Sigmoid colon (tissue), 7 donors: ENCODE data around the gene MROH2A. TPM values are rescaled to one million over a fixed set of nuclear protein-coding genes. Genes with fewer than 3 reads are reported as not detected.

ENCODE experiments used
- DNase-seq: peaks from one replicate; pipeline ENCODE4 v3.0.0-alpha.2; 2019
- H3K27ac ChIP-seq, 4 donors: fragments of 200-600 bp; sonication (generic); one replicate each; pipeline ENCODE4 v1.5.1; 2016 to 2019; ENCODE audit warnings: mild to moderate bottlenecking in 1 of 4
- H3K27me3 ChIP-seq, 3 donors: fragments of 200-600 bp; sonication (generic); one replicate each; pipeline ENCODE4 v1.5.1; 2019; ENCODE audit warnings: mild to moderate bottlenecking in 1 of 3
- H3K36me3 ChIP-seq, 4 donors: fragments of 200-600 bp; sonication (generic); one replicate each; pipeline ENCODE4 v1.5.1; 2016 to 2019
- H3K4me1 ChIP-seq, 4 donors: fragments of 200-600 bp; sonication (generic); one replicate each; pipeline ENCODE4 v1.5.1; 2017 to 2019
- H3K4me3 ChIP-seq, 4 donors: fragments of 200-600 bp; sonication (generic); one replicate each; pipeline ENCODE4 v1.5.1; 2017 to 2019; ENCODE audit warnings: mild to moderate bottlenecking in 2 of 4, moderate library complexity in 1 of 4
- H3K9me3 ChIP-seq, 4 donors: fragments of 200-600 bp in 3 of 4; sonication (generic) in 3 of 4; one replicate each; pipeline versions ENCODE4 v1.5.1 to v1.6.1; 2013 to 2019
- EP300 ChIP-seq, 4 donors: sonication (generic); formaldehyde crosslinking; IDR thresholded peaks; one replicate each; pipeline ENCODE4 v1.6.1; 2017; ENCODE audit warnings: antibody characterized with exemption in 4 of 4
- POLR2A ChIP-seq, 2 donors: fragments of 450-650 bp; IDR thresholded peaks; one replicate each; pipeline ENCODE4 v1.6.1; 2016; ENCODE audit warnings: antibody characterized with exemption in 2 of 2, mild to moderate bottlenecking in 2 of 2, moderate library complexity in 2 of 2
- POLR2AphosphoS5 ChIP-seq, 4 donors: sonication (generic); formaldehyde crosslinking; IDR thresholded peaks; one replicate each; pipeline ENCODE4 v1.6.1; 2017; ENCODE audit warnings: antibody characterized with exemption in 4 of 4
- WGBS, 2 donors: extraction: QIAGEN DNeasy Blood & Tissue Kit; methylation state at CpG; one replicate each; pipeline ENCODE4 v1.1.7; 2013; 5-methylcytosine and 5-hydroxymethylcytosine counted together
- intact Hi-C: fragments of 100-400 bp; cut with DNase I; formaldehyde crosslinking; loops from one replicate; pipeline ENCODE4 v1.15.1; 2023
- polyA plus RNA-seq, 3 donors: library from polyadenylated mRNA; stranded (reverse); fragments of 200-250 nt; gene quantifications; one replicate each; pipeline ENCODE4 v1.2.3, GENCODE V29; 2013
- total RNA-seq, 4 donors: library from RNA; depleted of rRNA; stranded (reverse); fragments of >200 nt; gene quantifications; one replicate each; pipeline ENCODE4 v1.1.0, GENCODE V29; 2016
- TF ChIP-seq, protein P1 (sequence below), 4 experiments: fragments of 450-650 bp in 3 of 4; fragments of 200-600 bp in 1 of 4; IDR thresholded peaks; one replicate each; pipeline ENCODE4 v1.5.1; 2016 to 2019; ENCODE audit warnings: antibody characterized with exemption in 4 of 4, mild to moderate bottlenecking in 3 of 4, moderate library complexity in 2 of 4
- donor health status: healthy with polysubstance abuse.
- donor health status: Bipolar disorder and iron deficiency.
- donor health status: healthy.

The MROH2A gene
- total and polyA plus RNA-seq, 7 donors, result 0.06 TPM; not detected in 6

DNA sequence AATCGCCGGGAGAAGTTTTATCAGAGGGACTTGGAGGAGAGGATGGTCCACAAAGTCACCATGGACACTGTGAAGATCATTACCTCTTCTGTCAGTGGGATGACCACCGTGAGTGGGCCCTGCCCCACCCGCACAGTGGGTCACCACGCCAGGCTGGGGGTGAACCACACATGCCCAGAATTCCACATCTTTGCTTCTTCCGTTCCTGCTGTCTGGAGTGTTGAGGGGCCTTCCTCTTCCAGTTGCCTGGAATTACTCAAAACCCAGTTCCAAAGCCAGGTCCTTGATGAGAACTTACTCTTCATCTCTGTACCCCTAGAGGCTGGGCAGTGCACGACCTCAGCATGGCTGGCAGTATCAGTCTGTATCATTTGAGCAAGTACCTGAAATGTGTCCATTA is 22.1 kb downstream of the MROH2A start:
- intact Hi-C loops, result no loop called here
- DNase-seq, result no peak
- TF ChIP-seq POLR2A (IDR thresholded peaks at IDR 0.05) (no peak), POLR2AphosphoS5 (IDR thresholded peaks at IDR 0.05) (no peak), EP300 (IDR thresholded peaks at IDR 0.05) (no peak)
- TF ChIP-seq, protein P1, sequence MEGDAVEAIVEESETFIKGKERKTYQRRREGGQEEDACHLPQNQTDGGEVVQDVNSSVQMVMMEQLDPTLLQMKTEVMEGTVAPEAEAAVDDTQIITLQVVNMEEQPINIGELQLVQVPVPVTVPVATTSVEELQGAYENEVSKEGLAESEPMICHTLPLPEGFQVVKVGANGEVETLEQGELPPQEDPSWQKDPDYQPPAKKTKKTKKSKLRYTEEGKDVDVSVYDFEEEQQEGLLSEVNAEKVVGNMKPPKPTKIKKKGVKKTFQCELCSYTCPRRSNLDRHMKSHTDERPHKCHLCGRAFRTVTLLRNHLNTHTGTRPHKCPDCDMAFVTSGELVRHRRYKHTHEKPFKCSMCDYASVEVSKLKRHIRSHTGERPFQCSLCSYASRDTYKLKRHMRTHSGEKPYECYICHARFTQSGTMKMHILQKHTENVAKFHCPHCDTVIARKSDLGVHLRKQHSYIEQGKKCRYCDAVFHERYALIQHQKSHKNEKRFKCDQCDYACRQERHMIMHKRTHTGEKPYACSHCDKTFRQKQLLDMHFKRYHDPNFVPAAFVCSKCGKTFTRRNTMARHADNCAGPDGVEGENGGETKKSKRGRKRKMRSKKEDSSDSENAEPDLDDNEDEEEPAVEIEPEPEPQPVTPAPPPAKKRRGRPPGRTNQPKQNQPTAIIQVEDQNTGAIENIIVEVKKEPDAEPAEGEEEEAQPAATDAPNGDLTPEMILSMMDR (IDR thresholded peaks at IDR 0.05), result no peak
- no peaks in the 10 kb centered on the region for H3K36me3 ChIP-seq
- no peaks in the 10 kb centered on the region for H3K9me3 ChIP-seq
- no peaks in the 10 kb centered on the region for H3K27me3 ChIP-seq
- H3K4me1 ChIP-seq, result no peaks in the 10 kb centered on the region
- no peak overlapping the region for H3K4me3 ChIP-seq
- WGBS, 2 donors, result 81 to 84% methylated on average over 7 of the region's 7 CpGs
- no peak overlapping the region for H3K27ac ChIP-seq

DNA sequence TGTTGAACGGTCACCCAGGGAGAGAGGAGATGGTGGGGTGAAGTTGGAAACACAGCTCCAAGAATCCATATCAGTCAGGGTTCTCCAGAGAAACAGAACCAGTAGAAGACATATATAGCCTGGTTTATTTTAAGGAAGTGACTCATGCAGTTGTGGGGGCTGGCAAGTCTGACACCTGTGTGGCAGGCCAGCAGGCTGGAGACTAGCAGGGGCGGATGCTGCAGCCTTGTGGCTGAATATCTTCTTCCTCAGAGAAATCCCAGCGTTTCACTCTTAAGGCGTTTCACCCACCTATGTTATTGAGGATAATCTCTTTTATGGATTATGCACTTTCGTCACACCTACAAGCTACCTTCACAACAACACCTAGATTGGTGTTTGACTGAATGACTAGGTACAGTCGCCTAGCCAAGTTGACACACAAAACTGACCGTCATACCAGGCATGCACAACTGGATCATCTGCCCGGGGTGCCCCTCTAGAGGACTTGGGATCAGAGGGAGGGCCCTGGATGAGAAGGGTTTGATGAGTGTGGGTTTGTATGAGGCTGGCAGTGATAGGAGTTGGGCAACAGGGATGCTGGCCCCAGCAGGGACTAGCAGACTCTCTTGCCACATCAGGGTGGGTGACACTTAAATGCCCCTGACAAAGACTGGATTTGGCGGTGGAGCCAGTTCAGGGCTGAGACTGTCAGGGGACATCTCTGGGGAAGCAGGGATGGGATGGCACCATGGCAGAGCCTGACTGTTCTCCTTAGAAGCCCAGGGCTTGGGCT is 23.4 kb downstream of the MROH2A start:
- Histone ChIP-seq H3K36me3 (no peaks in the 10 kb centered on the region), H3K27ac (no peak overlapping the region), H3K4me3 (no peak overlapping the region), H3K27me3 (no peaks in the 10 kb centered on the region), H3K9me3 (no peaks in the 10 kb centered on the region), H3K4me1 (no peaks in the 10 kb centered on the region)
- WGBS, 2 donors, result 75 to 82% methylated on average over 9 of the region's 9 CpGs
- intact Hi-C loops, result no loop called here
- TF ChIP-seq EP300 (IDR thresholded peaks at IDR 0.05) (no peak), POLR2AphosphoS5 (IDR thresholded peaks at IDR 0.05) (no peak), POLR2A (IDR thresholded peaks at IDR 0.05) (no peak)
- TF ChIP-seq, protein P1 (IDR thresholded peaks at IDR 0.05), result no peak
- DNase-seq, result no peak

DNA sequence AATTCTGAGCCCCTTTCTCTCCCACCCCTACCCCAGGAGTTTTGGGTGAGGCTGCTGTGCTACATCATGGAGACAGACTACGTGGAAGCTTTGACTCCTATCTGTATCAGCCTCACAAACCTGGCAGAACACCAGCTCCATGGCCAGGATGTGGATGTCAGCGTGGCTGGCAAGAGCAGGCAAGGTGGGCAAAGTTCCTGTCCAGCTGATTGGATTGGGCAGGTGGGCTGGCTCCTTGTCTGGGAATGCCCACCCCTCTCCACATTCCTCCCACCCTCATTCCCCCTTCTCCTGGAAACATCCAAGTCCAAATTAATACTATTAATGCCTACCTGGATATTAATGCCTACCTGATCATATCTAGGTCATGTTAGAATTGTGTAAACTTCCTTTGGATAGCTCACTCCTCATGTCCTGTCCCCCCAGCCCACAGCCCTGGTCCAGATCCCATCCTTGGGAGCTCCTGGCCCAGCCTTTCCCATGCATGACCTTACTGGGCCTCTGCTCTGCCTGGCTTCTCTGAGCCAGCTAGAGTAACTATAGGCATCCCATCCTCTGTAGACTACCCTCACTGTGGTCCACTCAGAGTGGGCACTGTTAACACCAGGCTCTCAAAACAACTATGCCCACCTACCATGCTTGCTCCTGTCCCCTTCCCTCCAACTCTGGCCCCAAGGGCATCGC is 24.1 kb downstream of the MROH2A start:
- DNase-seq, result no peak
- no peaks in the 10 kb centered on the region for H3K4me1 ChIP-seq
- no peak overlapping the region for H3K27ac ChIP-seq
- H3K9me3 ChIP-seq, result no peaks in the 10 kb centered on the region
- no peak for TF ChIP-seq POLR2AphosphoS5 (IDR thresholded peaks at IDR 0.05)
- no peak for TF ChIP-seq POLR2A (IDR thresholded peaks at IDR 0.05)
- no peak for TF ChIP-seq EP300 (IDR thresholded peaks at IDR 0.05)
- TF ChIP-seq, protein P1 (IDR thresholded peaks at IDR 0.05), result no peak
- no peaks in the 10 kb centered on the region for H3K27me3 ChIP-seq
- H3K4me3 ChIP-seq, result no peak overlapping the region
- intact Hi-C loops, result no loop called here
- WGBS, 2 donors, result 78 to 82% methylated on average over 3 of the region's 3 CpGs
- H3K36me3 ChIP-seq, result no peaks in the 10 kb centered on the region

DNA sequence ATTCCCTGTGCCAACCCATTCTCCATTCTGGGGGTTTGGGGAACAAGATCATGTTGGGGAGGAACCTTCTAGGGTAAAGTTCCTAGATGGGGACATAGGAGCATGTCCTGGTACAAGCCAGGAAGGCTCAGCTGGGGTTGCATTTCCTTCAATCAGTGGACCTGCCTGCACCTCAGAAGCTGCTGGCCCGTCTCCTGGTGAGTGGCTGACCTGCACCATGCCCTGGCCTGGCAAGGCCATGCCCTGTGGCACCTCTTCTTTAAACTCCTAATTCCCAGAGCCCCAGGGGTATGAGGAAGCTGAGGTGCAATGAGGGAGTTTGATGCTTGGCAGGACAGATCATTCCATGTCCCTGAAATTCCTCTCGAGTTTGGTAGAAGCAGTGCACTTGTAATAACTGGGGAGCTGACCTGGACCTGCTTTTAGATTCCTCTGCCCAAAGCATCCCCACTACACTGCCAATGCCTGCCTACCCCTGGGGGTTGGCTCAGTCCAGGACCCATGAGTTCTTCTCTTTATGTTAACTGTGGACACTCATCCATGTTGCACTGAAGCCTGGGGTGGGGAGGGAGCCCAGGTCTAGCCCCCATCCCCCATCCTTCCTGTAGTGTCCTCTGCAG is 25.3 kb downstream of the MROH2A start:
- Histone ChIP-seq H3K9me3 (no peaks in the 10 kb centered on the region), H3K27ac (no peak overlapping the region), H3K4me3 (no peak overlapping the region), H3K4me1 (no peaks in the 10 kb centered on the region), H3K36me3 (no peaks in the 10 kb centered on the region), H3K27me3 (no peaks in the 10 kb centered on the region)
- WGBS, 2 donors, result 71 to 76% methylated on average over 2 of the region's 2 CpGs
- intact Hi-C loops, result no loop called here
- DNase-seq, result no peak
- TF ChIP-seq EP300 (IDR thresholded peaks at IDR 0.05) (no peak), POLR2AphosphoS5 (IDR thresholded peaks at IDR 0.05) (no peak), POLR2A (IDR thresholded peaks at IDR 0.05) (no peak)
- TF ChIP-seq, protein P1 (IDR thresholded peaks at IDR 0.05), result no peak
